ENCODE results near the gene LYSMD1.
"Not testable (repeated sequence)": the region's sequence is repeated elsewhere in the genome, so short reads cannot be mapped to it uniquely, and the experiment has no call there.

The LYSMD1 gene

GRCh38 chr1:151196292-151196800 is 30.6 kb upstream of the LYSMD1 start:
- peak; percentile 82 to 97 for DNase-seq
- no peak overlapping the region for H4K12ac ChIP-seq (ENCODE audit: low read depth, low read length)
- peaks cover 4 to 11% of the 10 kb centered on the region in 2 experiments for H3K4me1 ChIP-seq (ENCODE audit: control insufficient read depth in 1 of 2, insufficient read depth in 2 of 2, low read length in 2 of 2)
- no peak overlapping the region for H2AFZ ChIP-seq (ENCODE audit: insufficient read depth, low read length, poor library complexity)
- no peak overlapping the region for H3K23ac ChIP-seq (ENCODE audit: low read length)
- no peak overlapping the region for H3K4me3 ChIP-seq (ENCODE audit: low read depth, low read length)
- peak overlapping the region; percentile 27 for H3K27ac ChIP-seq (ENCODE audit: low read depth, low read length)
- peak overlapping the region; percentile 18 for H4K91ac ChIP-seq (ENCODE audit: low read depth, low read length)
- H3K79me2 ChIP-seq (ENCODE audit: control insufficient read depth, insufficient read depth, low read length, poor library complexity), result peaks cover 16% of the 10 kb centered on the region
- H3K4ac ChIP-seq (ENCODE audit: low read depth, low read length), result no peak overlapping the region
- no peak overlapping the region for H2BK12ac ChIP-seq (ENCODE audit: low read length)
- H3K14ac ChIP-seq (ENCODE audit: low read length), result no peak overlapping the region
- no CpG with 5 or more reads among the region's 14 CpGs for WGBS (ENCODE audit: extremely low coverage, insufficient coverage, insufficient read length)
- H3K27me3 ChIP-seq (ENCODE audit: insufficient read depth, low read length), result no peaks in the 10 kb centered on the region
- H3K18ac ChIP-seq (ENCODE audit: low read length), result no peak overlapping the region
- H3K79me1 ChIP-seq (ENCODE audit: low read length), result peaks cover 18% of the 10 kb centered on the region
- no peak overlapping the region for H3K9ac ChIP-seq (ENCODE audit: low read length)
- H3K36me3 ChIP-seq (ENCODE audit: control insufficient read depth in 1 of 2, insufficient read depth in 2 of 2, low read length in 2 of 2), result peaks cover 0 to 2% of the 10 kb centered on the region in 2 experiments
- no peak overlapping the region for H2BK120ac ChIP-seq (ENCODE audit: insufficient read depth, low read length, poor library complexity)
- H2BK5ac ChIP-seq (ENCODE audit: low read depth, low read length, poor library complexity), result no peak overlapping the region
- H2AK5ac ChIP-seq (ENCODE audit: low read length), result no peak overlapping the region
- no peak overlapping the region for H3K4me2 ChIP-seq (ENCODE audit: low read length)
- H3K9me3 ChIP-seq (ENCODE audit: insufficient read depth, low read depth, low read length), result no peaks in the 10 kb centered on the region
- H4K8ac ChIP-seq (ENCODE audit: low read depth, low read length), result no peak overlapping the region

- not testable (repeated sequence) for H2BK12ac ChIP-seq (ENCODE audit: low read length); H4K12ac ChIP-seq (ENCODE audit: low read depth, low read length); H3K4me1 ChIP-seq (ENCODE audit: control insufficient read depth in 1 of 2, insufficient read depth in 2 of 2, low read length in 2 of 2); H3K9ac ChIP-seq (ENCODE audit: low read length); H2AFZ ChIP-seq (ENCODE audit: insufficient read depth, low read length, poor library complexity); H3K4me3 ChIP-seq (ENCODE audit: low read depth, low read length); H3K18ac ChIP-seq (ENCODE audit: low read length); H3K4me2 ChIP-seq (ENCODE audit: low read length); H3K14ac ChIP-seq (ENCODE audit: low read length); H3K36me3 ChIP-seq (ENCODE audit: control insufficient read depth in 1 of 2, insufficient read depth in 2 of 2, low read length in 2 of 2); H2BK5ac ChIP-seq (ENCODE audit: low read depth, low read length, poor library complexity); H3K9me3 ChIP-seq (ENCODE audit: insufficient read depth, low read depth, low read length); H3K27ac ChIP-seq (ENCODE audit: low read depth, low read length); H3K23ac ChIP-seq (ENCODE audit: low read length); H3K27me3 ChIP-seq (ENCODE audit: insufficient read depth, low read length)
- peak overlapping the region; percentile 36 for H4K8ac ChIP-seq (ENCODE audit: low read depth, low read length)
- H3K79me2 ChIP-seq (ENCODE audit: control insufficient read depth, insufficient read depth, low read length, poor library complexity), result peaks cover 13% of the 10 kb centered on the region
- peak overlapping the region; percentile 38 for H2BK120ac ChIP-seq (ENCODE audit: insufficient read depth, low read length, poor library complexity)
- peaks cover 18% of the 10 kb centered on the region for H3K79me1 ChIP-seq (ENCODE audit: low read length)
- peak overlapping the region; percentile 30 for H2AK5ac ChIP-seq (ENCODE audit: low read length)
- peak; percentile 80 to 89 for DNase-seq
- H3K4ac ChIP-seq (ENCODE audit: low read depth, low read length), result peak overlapping the region; percentile 12
- no CpG with 5 or more reads among the region's 17 CpGs for WGBS (ENCODE audit: extremely low coverage, insufficient coverage, insufficient read length)
- peak overlapping the region; percentile 61 for H4K91ac ChIP-seq (ENCODE audit: low read depth, low read length)
These were observed 29.3 kb upstream of the LYSMD1 start for GRCh38 chr1:151194894-151195594.

GRCh38 chr1:151193856-151194255 is 28.2 kb upstream of the LYSMD1 start:
- Histone ChIP-seq H3K9ac (ENCODE audit: low read length) (no peak overlapping the region), H4K8ac (ENCODE audit: low read depth, low read length) (no peak overlapping the region), H3K36me3 (ENCODE audit: control insufficient read depth in 1 of 2, insufficient read depth in 2 of 2, low read length in 2 of 2) (no peaks in the 10 kb centered on the region), H3K9me3 (ENCODE audit: insufficient read depth, low read depth, low read length) (no peaks in the 10 kb centered on the region), H3K4me1 (ENCODE audit: control insufficient read depth in 1 of 2, insufficient read depth in 2 of 2, low read length in 2 of 2) (peaks cover 6 to 9% of the 10 kb centered on the region in 2 experiments), H3K23ac (ENCODE audit: low read length) (no peak overlapping the region), H4K91ac (ENCODE audit: low read depth, low read length) (no peak overlapping the region), H3K79me1 (ENCODE audit: low read length) (peaks cover 17% of the 10 kb centered on the region), H2AFZ (ENCODE audit: insufficient read depth, low read length, poor library complexity) (no peak overlapping the region), H3K79me2 (ENCODE audit: control insufficient read depth, insufficient read depth, low read length, poor library complexity) (peaks cover 12% of the 10 kb centered on the region), H3K27ac (ENCODE audit: low read depth, low read length) (no peak overlapping the region), H3K14ac (ENCODE audit: low read length) (no peak overlapping the region), H2AK5ac (ENCODE audit: low read length) (no peak overlapping the region), H3K27me3 (ENCODE audit: insufficient read depth, low read length) (no peaks in the 10 kb centered on the region), H2BK5ac (ENCODE audit: low read depth, low read length, poor library complexity) (no peak overlapping the region), H3K4ac (ENCODE audit: low read depth, low read length) (no peak overlapping the region), H3K4me2 (ENCODE audit: low read length) (no peak overlapping the region), H3K18ac (ENCODE audit: low read length) (no peak overlapping the region), H3K4me3 (ENCODE audit: low read depth, low read length) (no peak overlapping the region), H2BK12ac (ENCODE audit: low read length) (no peak overlapping the region), H4K12ac (ENCODE audit: low read depth, low read length) (no peak overlapping the region), H2BK120ac (ENCODE audit: insufficient read depth, low read length, poor library complexity) (no peak overlapping the region)
- no CpG with 5 or more reads among the region's 1 CpG for WGBS (ENCODE audit: extremely low coverage, insufficient coverage, insufficient read length)
- no peak for DNase-seq

GRCh38 chr1:151193304-151193703 is 27.6 kb upstream of the LYSMD1 start:
- no peak overlapping the region for H2AFZ ChIP-seq (ENCODE audit: insufficient read depth, low read length, poor library complexity)
- H4K12ac ChIP-seq (ENCODE audit: low read depth, low read length), result no peak overlapping the region
- H3K14ac ChIP-seq (ENCODE audit: low read length), result no peak overlapping the region
- H3K27me3 ChIP-seq (ENCODE audit: insufficient read depth, low read length), result no peaks in the 10 kb centered on the region
- no peak overlapping the region for H2BK12ac ChIP-seq (ENCODE audit: low read length)
- no peaks in the 10 kb centered on the region for H3K9me3 ChIP-seq (ENCODE audit: insufficient read depth, low read depth, low read length)
- H3K27ac ChIP-seq (ENCODE audit: low read depth, low read length), result no peak overlapping the region
- DNase-seq, result no peak
- H4K8ac ChIP-seq (ENCODE audit: low read depth, low read length), result no peak overlapping the region
- no peaks in the 10 kb centered on the region for H3K36me3 ChIP-seq (ENCODE audit: control insufficient read depth in 1 of 2, insufficient read depth in 2 of 2, low read length in 2 of 2)
- H3K23ac ChIP-seq (ENCODE audit: low read length), result no peak overlapping the region
- no peak overlapping the region for H3K18ac ChIP-seq (ENCODE audit: low read length)
- no peak overlapping the region for H3K9ac ChIP-seq (ENCODE audit: low read length)
- H3K4me1 ChIP-seq (ENCODE audit: control insufficient read depth in 1 of 2, insufficient read depth in 2 of 2, low read length in 2 of 2), result peaks cover 9% of the 10 kb centered on the region in 2 experiments
- no peak overlapping the region for H2BK120ac ChIP-seq (ENCODE audit: insufficient read depth, low read length, poor library complexity)
- H4K91ac ChIP-seq (ENCODE audit: low read depth, low read length), result no peak overlapping the region
- peaks cover 8% of the 10 kb centered on the region for H3K79me2 ChIP-seq (ENCODE audit: control insufficient read depth, insufficient read depth, low read length, poor library complexity)
- H3K4me2 ChIP-seq (ENCODE audit: low read length), result no peak overlapping the region
- no peak overlapping the region for H2BK5ac ChIP-seq (ENCODE audit: low read depth, low read length, poor library complexity)
- WGBS (ENCODE audit: extremely low coverage, insufficient coverage, insufficient read length), result no CpG with 5 or more reads among the region's 6 CpGs
- H3K4ac ChIP-seq (ENCODE audit: low read depth, low read length), result no peak overlapping the region
- no peak overlapping the region for H2AK5ac ChIP-seq (ENCODE audit: low read length)
- H3K79me1 ChIP-seq (ENCODE audit: low read length), result peaks cover 12% of the 10 kb centered on the region
- no peak overlapping the region for H3K4me3 ChIP-seq (ENCODE audit: low read depth, low read length)

All from trophoblast cell (in vitro differentiated cells and primary cell).